ENCODE data around the gene BCAS1.

Gene BCAS1

DNA sequence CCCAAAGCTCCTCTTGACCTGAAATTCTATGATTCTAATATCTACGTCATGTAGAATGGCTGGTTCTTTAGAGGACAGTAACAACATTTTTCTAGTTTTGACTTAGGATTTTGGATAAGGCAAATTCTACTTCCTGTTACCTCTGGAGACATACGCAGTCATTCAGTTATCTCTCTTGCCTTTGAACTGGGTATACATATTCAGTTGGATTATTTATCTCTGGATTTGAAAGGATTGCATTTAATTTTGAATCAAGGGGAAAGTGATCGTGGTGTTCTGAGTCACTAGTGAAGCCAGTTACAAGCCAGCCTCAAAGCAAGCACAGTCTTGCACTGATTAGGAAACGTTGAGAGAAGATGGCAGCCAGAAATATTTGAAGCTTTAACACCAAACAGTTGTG lies 35.3 kb upstream of the BCAS1 start:
- Histone ChIP-seq H3K27ac (ENCODE audit: low read length) (no peak overlapping the region), H3K9ac (ENCODE audit: low read depth, low read length) (no peak overlapping the region), H4K20me1 (ENCODE audit: insufficient read depth, low read length) (no peaks in the 10 kb centered on the region), H3K9me3 (ENCODE audit: insufficient read depth, low read length, severe bottlenecking) (no peaks in the 10 kb centered on the region), H3K4me1 (ENCODE audit: insufficient read depth, low read length) (no peaks in the 10 kb centered on the region), H3K27me3 (ENCODE audit: insufficient read depth, low read length, poor library complexity) (peaks cover 26% of the 10 kb centered on the region), H3K36me3 (ENCODE audit: insufficient read depth, low read length) (no peaks in the 10 kb centered on the region), H2AFZ (ENCODE audit: low read depth, low read length) (no peak overlapping the region), H3K79me2 (ENCODE audit: insufficient read depth, low read length) (no peaks in the 10 kb centered on the region), H3K4me3 (ENCODE audit: low read depth in 1 of 2, low read length in 2 of 2) (no peak overlapping the region), H3K4me2 (ENCODE audit: insufficient read depth, low read length) (no peak overlapping the region)
- no peak for DNase-seq
- ATAC-seq (ENCODE audit: insufficient read depth, low read depth) = no peak
- TF ChIP-seq, protein P1, sequence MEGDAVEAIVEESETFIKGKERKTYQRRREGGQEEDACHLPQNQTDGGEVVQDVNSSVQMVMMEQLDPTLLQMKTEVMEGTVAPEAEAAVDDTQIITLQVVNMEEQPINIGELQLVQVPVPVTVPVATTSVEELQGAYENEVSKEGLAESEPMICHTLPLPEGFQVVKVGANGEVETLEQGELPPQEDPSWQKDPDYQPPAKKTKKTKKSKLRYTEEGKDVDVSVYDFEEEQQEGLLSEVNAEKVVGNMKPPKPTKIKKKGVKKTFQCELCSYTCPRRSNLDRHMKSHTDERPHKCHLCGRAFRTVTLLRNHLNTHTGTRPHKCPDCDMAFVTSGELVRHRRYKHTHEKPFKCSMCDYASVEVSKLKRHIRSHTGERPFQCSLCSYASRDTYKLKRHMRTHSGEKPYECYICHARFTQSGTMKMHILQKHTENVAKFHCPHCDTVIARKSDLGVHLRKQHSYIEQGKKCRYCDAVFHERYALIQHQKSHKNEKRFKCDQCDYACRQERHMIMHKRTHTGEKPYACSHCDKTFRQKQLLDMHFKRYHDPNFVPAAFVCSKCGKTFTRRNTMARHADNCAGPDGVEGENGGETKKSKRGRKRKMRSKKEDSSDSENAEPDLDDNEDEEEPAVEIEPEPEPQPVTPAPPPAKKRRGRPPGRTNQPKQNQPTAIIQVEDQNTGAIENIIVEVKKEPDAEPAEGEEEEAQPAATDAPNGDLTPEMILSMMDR (IDR thresholded peaks at IDR 0.05; ENCODE audit: borderline replicate concordance, extremely low read depth, low read length, poor library complexity, severe bottlenecking) = no peak
- TF ChIP-seq EZH2 (IDR thresholded peaks at IDR 0.05; ENCODE audit: borderline replicate concordance, low read depth, low read length, severe bottlenecking) = no peak

DNA sequence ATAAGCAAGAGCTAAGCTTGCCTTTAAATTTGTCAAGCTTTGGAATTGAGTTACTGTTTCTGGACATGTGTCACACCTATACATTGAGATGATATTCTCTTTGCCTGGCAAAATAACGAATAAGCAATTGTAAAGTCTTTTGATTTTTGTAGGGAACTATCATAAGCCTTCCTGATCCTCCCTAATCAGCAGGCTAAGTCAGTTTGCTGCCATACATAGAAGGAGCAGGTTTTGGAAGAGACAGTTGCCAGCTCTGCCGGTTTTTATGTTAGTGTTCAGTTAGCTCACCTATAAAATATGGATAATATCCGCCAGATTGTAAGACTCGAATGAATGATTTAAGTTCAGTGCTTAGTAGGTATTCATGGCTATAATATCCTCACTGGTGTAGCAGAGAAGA lies 34.4 kb upstream of the BCAS1 start:
- Histone ChIP-seq H3K27me3 (ENCODE audit: insufficient read depth, low read length, poor library complexity) (peaks cover 28% of the 10 kb centered on the region), H3K9me3 (ENCODE audit: insufficient read depth, low read length, severe bottlenecking) (no peaks in the 10 kb centered on the region), H3K79me2 (ENCODE audit: insufficient read depth, low read length) (no peaks in the 10 kb centered on the region), H3K4me2 (ENCODE audit: insufficient read depth, low read length) (no peak overlapping the region), H4K20me1 (ENCODE audit: insufficient read depth, low read length) (no peaks in the 10 kb centered on the region), H3K9ac (ENCODE audit: low read depth, low read length) (no peak overlapping the region), H3K4me1 (ENCODE audit: insufficient read depth, low read length) (no peaks in the 10 kb centered on the region), H3K27ac (ENCODE audit: low read length) (no peak overlapping the region), H3K36me3 (ENCODE audit: insufficient read depth, low read length) (no peaks in the 10 kb centered on the region), H2AFZ (ENCODE audit: low read depth, low read length) (no peak overlapping the region), H3K4me3 (ENCODE audit: low read depth in 1 of 2, low read length in 2 of 2) (no peak overlapping the region)
- TF ChIP-seq EZH2 (IDR thresholded peaks at IDR 0.05; ENCODE audit: borderline replicate concordance, low read depth, low read length, severe bottlenecking) = no peak
- TF ChIP-seq, protein P1 (IDR thresholded peaks at IDR 0.05; ENCODE audit: borderline replicate concordance, extremely low read depth, low read length, poor library complexity, severe bottlenecking) = no peak
- no peak for ATAC-seq (ENCODE audit: insufficient read depth, low read depth)
- DNase-seq = no peak

DNA sequence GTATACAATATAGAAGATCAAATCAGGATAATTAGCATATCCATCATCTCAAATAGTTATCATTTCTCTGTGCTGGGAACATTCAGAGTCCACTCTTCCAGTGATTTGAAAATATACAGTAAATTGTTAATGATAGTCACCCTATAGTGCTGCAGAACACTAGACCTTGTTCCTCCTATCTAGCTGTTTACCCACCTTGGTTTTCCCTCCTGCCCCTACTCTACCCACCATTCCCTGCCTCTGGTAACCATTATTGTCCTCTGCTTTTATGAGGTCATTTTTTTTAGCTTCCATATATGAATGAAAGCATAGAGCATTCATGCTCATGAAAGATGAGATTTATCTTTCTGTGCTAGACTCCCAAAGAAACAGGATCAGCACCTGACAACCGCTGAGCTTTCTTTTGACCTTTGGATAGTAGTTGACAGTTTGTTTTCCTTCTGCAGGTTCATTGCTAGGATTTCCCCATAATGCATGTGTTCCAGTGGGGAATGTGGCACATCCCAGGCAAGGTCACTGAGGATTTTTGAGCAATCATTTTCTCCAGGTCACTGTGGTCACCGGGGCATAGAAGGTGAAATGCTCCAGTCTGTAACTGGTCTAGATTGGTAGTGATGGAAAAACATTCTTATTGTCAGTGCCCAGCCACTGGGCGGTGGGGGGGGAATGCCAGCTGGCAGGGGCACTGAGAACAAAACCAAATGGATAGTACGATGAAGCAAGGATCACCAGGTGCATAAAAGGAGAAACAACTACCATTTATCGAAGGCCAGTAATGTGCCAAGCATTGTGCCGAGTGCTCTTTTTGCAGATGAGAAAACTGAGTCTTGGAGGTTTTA lies 33.6 kb upstream of the BCAS1 start:
- no peak for TF ChIP-seq EZH2 (IDR thresholded peaks at IDR 0.05; ENCODE audit: borderline replicate concordance, low read depth, low read length, severe bottlenecking)
- TF ChIP-seq, protein P1 (IDR thresholded peaks at IDR 0.05; ENCODE audit: borderline replicate concordance, extremely low read depth, low read length, poor library complexity, severe bottlenecking) = no peak
- no peaks in the 10 kb centered on the region for H3K79me2 ChIP-seq (ENCODE audit: insufficient read depth, low read length)
- peaks cover 34% of the 10 kb centered on the region for H3K27me3 ChIP-seq (ENCODE audit: insufficient read depth, low read length, poor library complexity)
- H3K36me3 ChIP-seq (ENCODE audit: insufficient read depth, low read length) = no peaks in the 10 kb centered on the region
- no peak overlapping the region for H3K9ac ChIP-seq (ENCODE audit: low read depth, low read length)
- ATAC-seq (ENCODE audit: insufficient read depth, low read depth) (no peak), DNase-seq (no peak)
- no peak overlapping the region for H2AFZ ChIP-seq (ENCODE audit: low read depth, low read length)
- H3K4me2 ChIP-seq (ENCODE audit: insufficient read depth, low read length) = no peak overlapping the region
- no peaks in the 10 kb centered on the region for H3K4me1 ChIP-seq (ENCODE audit: insufficient read depth, low read length)
- H4K20me1 ChIP-seq (ENCODE audit: insufficient read depth, low read length) = no peaks in the 10 kb centered on the region
- H3K27ac ChIP-seq (ENCODE audit: low read length) = no peak overlapping the region
- no peak overlapping the region for H3K4me3 ChIP-seq (ENCODE audit: low read depth in 1 of 2, low read length in 2 of 2)
- no peaks in the 10 kb centered on the region for H3K9me3 ChIP-seq (ENCODE audit: insufficient read depth, low read length, severe bottlenecking)

Measured in DND-41 (cell line).